ENCODE results near the gene GRID1.

- no peak for TF ChIP-seq POLR2A (IDR thresholded peaks at IDR 0.05)
- TF ChIP-seq, protein P1, sequence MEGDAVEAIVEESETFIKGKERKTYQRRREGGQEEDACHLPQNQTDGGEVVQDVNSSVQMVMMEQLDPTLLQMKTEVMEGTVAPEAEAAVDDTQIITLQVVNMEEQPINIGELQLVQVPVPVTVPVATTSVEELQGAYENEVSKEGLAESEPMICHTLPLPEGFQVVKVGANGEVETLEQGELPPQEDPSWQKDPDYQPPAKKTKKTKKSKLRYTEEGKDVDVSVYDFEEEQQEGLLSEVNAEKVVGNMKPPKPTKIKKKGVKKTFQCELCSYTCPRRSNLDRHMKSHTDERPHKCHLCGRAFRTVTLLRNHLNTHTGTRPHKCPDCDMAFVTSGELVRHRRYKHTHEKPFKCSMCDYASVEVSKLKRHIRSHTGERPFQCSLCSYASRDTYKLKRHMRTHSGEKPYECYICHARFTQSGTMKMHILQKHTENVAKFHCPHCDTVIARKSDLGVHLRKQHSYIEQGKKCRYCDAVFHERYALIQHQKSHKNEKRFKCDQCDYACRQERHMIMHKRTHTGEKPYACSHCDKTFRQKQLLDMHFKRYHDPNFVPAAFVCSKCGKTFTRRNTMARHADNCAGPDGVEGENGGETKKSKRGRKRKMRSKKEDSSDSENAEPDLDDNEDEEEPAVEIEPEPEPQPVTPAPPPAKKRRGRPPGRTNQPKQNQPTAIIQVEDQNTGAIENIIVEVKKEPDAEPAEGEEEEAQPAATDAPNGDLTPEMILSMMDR (IDR thresholded peaks at IDR 0.05) = no peak
These were observed 116.2 kb downstream of the GRID1 start for GRCh38 chr10:86250399-86250798.
